Epithelial cell of proximal tubule (primary cell): ENCODE results near the gene FNDC1. TPM values are rescaled to one million over a fixed set of nuclear protein-coding genes. Genes with fewer than 3 reads are reported as not detected.
"Not testable (repeated sequence)": the region's sequence is repeated elsewhere in the genome, so short reads cannot be mapped to it uniquely, and the experiment has no call there.

ENCODE experiments used
- DNase-seq: peaks from one replicate; pipeline ENCODE4 v3.0.0-alpha.2; 2011; ENCODE audit warnings: low read depth
- H3K4me3 ChIP-seq: 2 replicates; pipeline ENCODE4 v1.5.1; 2011; ENCODE audit warnings: low read depth, mild to moderate bottlenecking, low read length
- CTCF ChIP-seq: conservative IDR thresholded peaks from 2 replicates; pipeline ENCODE4 v1.5.1; 2012; ENCODE audit warnings: low read depth, mild to moderate bottlenecking, low read length
- total RNA-seq: library from RNA; depleted of rRNA; stranded (reverse); fragments of >200 nt; gene quantifications from 2 replicates; pipeline ENCODE4 v1.2.3, GENCODE V29; 2015

Gene FNDC1
- total RNA-seq, 1 donor from 2014 or later, result not detected

- H3K4me3 ChIP-seq, result no peak overlapping the region
- no peak for DNase-seq
- no peak for TF ChIP-seq CTCF
Measured at GRCh38 chr6:159267165-159267564, 98.0 kb downstream of the FNDC1 start.

DNA sequence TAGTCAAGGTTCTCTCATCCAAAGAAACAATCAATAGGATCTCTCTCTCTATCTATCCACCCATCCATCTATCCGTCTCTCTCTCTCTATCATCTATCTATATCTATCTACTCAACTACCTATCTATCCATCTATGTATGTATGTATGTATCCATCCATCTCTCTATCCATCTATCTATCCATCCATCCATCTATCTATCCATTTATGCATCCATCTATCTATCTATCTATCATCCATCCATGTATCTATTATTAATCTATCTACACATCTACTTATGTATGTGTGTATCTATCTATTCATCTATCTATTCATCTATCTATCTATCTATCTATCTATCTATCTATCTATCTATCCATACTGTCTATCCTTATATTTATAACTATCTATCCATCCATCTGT is 99.3 kb downstream of the FNDC1 start:
- no peak for DNase-seq
- no peak overlapping the region for H3K4me3 ChIP-seq
- no peak for TF ChIP-seq CTCF

GRCh38 chr6:159271257-159271656 is 102.1 kb downstream of the FNDC1 start:
- TF ChIP-seq CTCF, result no peak
- H3K4me3 ChIP-seq, result no peak overlapping the region
- no peak for DNase-seq

DNA sequence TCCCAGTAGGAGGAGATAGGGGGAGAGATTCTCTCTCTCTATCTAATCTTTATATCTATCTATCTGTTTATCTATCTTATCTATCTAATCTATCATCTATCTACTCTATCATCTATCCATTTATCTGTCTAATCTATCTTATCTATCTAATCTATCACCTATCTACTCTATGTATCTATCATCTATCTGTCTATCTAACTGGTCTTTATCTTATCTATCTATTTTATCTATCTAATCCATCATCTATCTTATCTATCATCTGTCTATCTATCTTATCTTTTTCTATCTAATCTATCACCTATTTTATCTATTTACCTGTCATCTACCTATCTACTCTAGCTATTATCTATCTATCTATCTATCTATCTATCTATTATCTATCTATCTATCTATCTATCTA is 109.4 kb downstream of the FNDC1 start:
- no peak for TF ChIP-seq CTCF
- H3K4me3 ChIP-seq, result no peak overlapping the region
- no peak for DNase-seq

- DNase-seq, result no peak
- H3K4me3 ChIP-seq, result no peak overlapping the region
- TF ChIP-seq CTCF, result no peak
Measured at GRCh38 chr6:159279790-159280277, 110.6 kb downstream of the FNDC1 start.

- no peak for TF ChIP-seq CTCF
Measured at GRCh38 chr6:159282421-159282820, 113.2 kb downstream of the FNDC1 start.

GRCh38 chr6:159284661-159285060 is 115.5 kb downstream of the FNDC1 start:
- H3K4me3 ChIP-seq, DNase-seq: not testable (repeated sequence)

More at GRCh38 chr6:159282421-159282820, 113.2 kb downstream of the FNDC1 start:
- DNase-seq, result no peak
- no peak overlapping the region for H3K4me3 ChIP-seq
